Neural cell (in vitro differentiated cells): ENCODE data around the gene ZNF140. TPM values are rescaled to one million over a fixed set of nuclear protein-coding genes. Genes with fewer than 3 reads are reported as not detected.

Experiments
- H2AFZ ChIP-seq: fragments of 200-600, 300-800 bp; sonication (generic), shearing (Covaris generic); 2 replicates; pipeline ENCODE4 v1.6.0; 2014; ENCODE audit warnings: low read depth, mild to moderate bottlenecking, antibody characterized with exemption, low read length, moderate library complexity
- H3F3A ChIP-seq: fragments of 200-600 bp; shearing (Covaris generic); 2 replicates; pipeline ENCODE4 v1.6.1; 2016; ENCODE audit warnings: mild to moderate bottlenecking, moderate library complexity, mixed read lengths, antibody characterized with exemption, low read length; ENCODE audit not compliant: insufficient read depth, poor library complexity, severe bottlenecking
- H3K27ac ChIP-seq: fragments of 200-600, 300-800 bp; sonication (generic), shearing (Covaris generic); 2 replicates; pipeline ENCODE4 v1.5.1; 2014; ENCODE audit warnings: mild to moderate bottlenecking, low read length, moderate library complexity
- H3K27me3 ChIP-seq: fragments of 300-800, 200-600 bp; sonication (generic), shearing (Covaris generic); 2 replicates; pipeline ENCODE4 v1.6.0; 2014; ENCODE audit warnings: mild to moderate bottlenecking, low read depth, low read length, moderate library complexity; ENCODE audit not compliant: insufficient read depth
- H3K36me3 ChIP-seq: fragments of 300-800, 200-600 bp; sonication (generic), shearing (Covaris generic); 2 replicates; pipeline ENCODE4 v1.5.1; 2014; ENCODE audit warnings: mild to moderate bottlenecking, antibody characterized with exemption, low read length, moderate library complexity; ENCODE audit not compliant: insufficient read depth
- H3K4me2 ChIP-seq: fragments of 300-800, 200-600 bp; sonication (generic), shearing (Covaris generic); 2 replicates; pipeline ENCODE4 v1.6.0; 2014; ENCODE audit warnings: mild to moderate bottlenecking, low read length
- H3K4me3 ChIP-seq: fragments of 300-800, 200-600 bp; sonication (generic), shearing (Covaris generic); 2 replicates; pipeline ENCODE4 v1.5.1; 2014; ENCODE audit warnings: mild to moderate bottlenecking, low read length, moderate library complexity
- H3K79me2 ChIP-seq: fragments of 200-600 bp; shearing (Covaris generic); replicated peaks from 2 replicates; pipeline ENCODE4 v1.6.0; 2014; ENCODE audit warnings: mild to moderate bottlenecking, low read length, moderate library complexity; ENCODE audit not compliant: insufficient read depth
- H3K9ac ChIP-seq: fragments of 300-800, 200-600 bp; sonication (generic), shearing (Covaris generic); 2 replicates; pipeline ENCODE4 v1.6.1; 2016; ENCODE audit warnings: mild to moderate bottlenecking, low read length, mixed read lengths
- H3K9me2 ChIP-seq: fragments of 200-600 bp; shearing (Covaris generic); 2 replicates; pipeline ENCODE4 v1.6.1; 2016; ENCODE audit warnings: mild to moderate bottlenecking, low read length, mixed read lengths; ENCODE audit not compliant: insufficient read depth
- H3K9me3 ChIP-seq: fragments of 200-600, 300-800 bp; sonication (generic), shearing (Covaris generic); 2 replicates; pipeline ENCODE4 v1.6.1; 2016; ENCODE audit warnings: mild to moderate bottlenecking, mixed run types, low read length, moderate library complexity, mixed read lengths
- H4K20me1 ChIP-seq: fragments of 200-600 bp; shearing (Covaris generic); 2 replicates; pipeline ENCODE4 v1.6.1; 2016; ENCODE audit warnings: mild to moderate bottlenecking, mixed run types; ENCODE audit not compliant: insufficient read depth
- CTCF ChIP-seq: fragments of 450-650 bp; IDR thresholded peaks from 2 replicates; pipeline ENCODE4 v1.5.1; 2014; ENCODE audit warnings: antibody characterized with exemption, mild to moderate bottlenecking, moderate library complexity; ENCODE audit not compliant: poor library complexity, severe bottlenecking
- EP300 ChIP-seq: fragments of 450-650 bp; conservative IDR thresholded peaks from 2 replicates; pipeline ENCODE4 v1.6.1; 2014; ENCODE audit warnings: antibody characterized with exemption, mild to moderate bottlenecking, moderate library complexity; ENCODE audit not compliant: poor library complexity, severe bottlenecking
- EZH2 ChIP-seq: fragments of 200-600, 300-800 bp; shearing (Covaris generic), sonication (generic); IDR thresholded peaks from 2 replicates; pipeline ENCODE4 v1.6.1; 2014; ENCODE audit warnings: antibody characterized with exemption, low read length, borderline replicate concordance, mild to moderate bottlenecking; ENCODE audit not compliant: insufficient read depth, poor library complexity, severe bottlenecking
- MXI1 ChIP-seq: fragments of 450-650 bp; conservative IDR thresholded peaks from 2 replicates; pipeline ENCODE4 v1.6.1; 2014; ENCODE audit warnings: antibody characterized with exemption, mild to moderate bottlenecking; ENCODE audit not compliant: poor library complexity, severe bottlenecking
- POLR2AphosphoS5 ChIP-seq: IDR thresholded peaks from 2 replicates; pipeline ENCODE4 v1.6.1; 2012
- RAD21 ChIP-seq: fragments of 450-650 bp; conservative IDR thresholded peaks from 2 replicates; pipeline ENCODE4 v1.6.1; 2014; ENCODE audit warnings: antibody characterized with exemption, mild to moderate bottlenecking, moderate library complexity
- REST ChIP-seq: IDR thresholded peaks from 2 replicates; pipeline ENCODE4 v1.6.1; 2012; ENCODE audit warnings: borderline replicate concordance
- SMC3 ChIP-seq: fragments of 450-650 bp; conservative IDR thresholded peaks from 2 replicates; pipeline ENCODE4 v1.6.1; 2014; ENCODE audit warnings: antibody characterized with exemption, mild to moderate bottlenecking, moderate library complexity; ENCODE audit not compliant: poor library complexity
- TAF1 ChIP-seq: IDR thresholded peaks from 2 replicates; pipeline ENCODE4 v1.6.1; 2012; ENCODE audit warnings: low read depth
- polyA plus RNA-seq: library from polyadenylated mRNA; depleted of rRNA; stranded (reverse); fragments of >200 nt; gene quantifications from 2 replicates; pipeline ENCODE4 v1.2.3, GENCODE V29; 2014

The ZNF140 gene
- polyA plus RNA-seq, 1 donor from 2014 or later = 60.5 TPM

- TF ChIP-seq RAD21 = no peak
- TF ChIP-seq EZH2 = no peak
- no peak for TF ChIP-seq POLR2AphosphoS5
- peak; percentile 14 for TF ChIP-seq REST
- no peak for TF ChIP-seq TAF1
- H3K9me3 ChIP-seq = peaks cover 32% of the 10 kb centered on the region
- no peaks in the 10 kb centered on the region for H3K9me2 ChIP-seq
- H3K36me3 ChIP-seq = peaks cover 41% of the 10 kb centered on the region
- no peaks in the 10 kb centered on the region for H4K20me1 ChIP-seq
- peak overlapping the region; percentile 75 for H3K4me2 ChIP-seq
- H3K4me3 ChIP-seq = peak overlapping the region; percentile 91
- H3K9ac ChIP-seq = peak overlapping the region; percentile 99
- H2AFZ ChIP-seq = peak overlapping the region; percentile 96
- H3K79me2 ChIP-seq = peaks cover 21% of the 10 kb centered on the region
- H3K27ac ChIP-seq = peak overlapping the region; percentile 99
- H3K27me3 ChIP-seq = no peaks in the 10 kb centered on the region
- H3F3A ChIP-seq = no peaks in the 10 kb centered on the region
These were observed 547 bp downstream of the ZNF140 start for GRCh38 chr12:133081159-133081780.

- Histone ChIP-seq H3F3A (no peaks in the 10 kb centered on the region), H3K4me3 (no peak overlapping the region), H3K79me2 (peaks cover 21% of the 10 kb centered on the region), H3K4me2 (no peak overlapping the region), H3K9me3 (peaks cover 29% of the 10 kb centered on the region), H2AFZ (no peak overlapping the region), H4K20me1 (no peaks in the 10 kb centered on the region), H3K27me3 (no peaks in the 10 kb centered on the region), H3K9ac (no peak overlapping the region), H3K36me3 (peaks cover 52% of the 10 kb centered on the region), H3K9me2 (no peaks in the 10 kb centered on the region), H3K27ac (no peak overlapping the region)
- no peak for TF ChIP-seq POLR2AphosphoS5
- no peak for TF ChIP-seq MXI1
- no peak for TF ChIP-seq EP300
- no peak for TF ChIP-seq SMC3
- TF ChIP-seq EZH2 = no peak
- no peak for TF ChIP-seq CTCF
- no peak for TF ChIP-seq TAF1
- TF ChIP-seq REST = no peak
- TF ChIP-seq RAD21 = no peak
These were observed 2.6 kb downstream of the ZNF140 start for GRCh38 chr12:133083345-133083744.
